HG03558 (cell line): ENCODE data around the gene ZCWPW2.

ENCODE experiments used
- ATAC-seq: cut with Tn5 transposase; IDR thresholded peaks from one replicate; pipeline ENCODE4 v1.9.1; 2021; ENCODE audit warnings: moderate number of reproducible peaks; ENCODE audit not compliant: unreplicated experiment; ENCODE audit errors: extremely low read depth

The ZCWPW2 gene

GRCh38 chr3:28569357-28569756 is 220.8 kb downstream of the ZCWPW2 start:
- ATAC-seq = no peak

GRCh38 chr3:28574036-28574435 is 225.5 kb downstream of the ZCWPW2 start:
- no peak for ATAC-seq

- ATAC-seq = no peak
Measured at GRCh38 chr3:28575100-28575745, 226.7 kb downstream of the ZCWPW2 start.
